H9 (cell line): Measurements from ENCODE around the gene IQCM. TPM values are rescaled to one million over a fixed set of nuclear protein-coding genes. Genes with fewer than 3 reads are reported as not detected.

Experiments used
- DNase-seq: peaks from one replicate; pipeline ENCODE4 v3.0.0-alpha.2; 2017
- H2AFZ ChIP-seq: one replicate; pipeline ENCODE4 v1.6.1; 2013; ENCODE audit warnings: mild to moderate bottlenecking, low read length, control low read depth, moderate library complexity
- H2AK5ac ChIP-seq: 2 replicates; pipeline ENCODE4 v1.6.1; 2013; ENCODE audit warnings: low read length, control low read depth, mixed read lengths; ENCODE audit not compliant: insufficient read length
- H2BK120ac ChIP-seq: one replicate; pipeline ENCODE4 v1.6.1; 2013; ENCODE audit warnings: low read depth, mild to moderate bottlenecking, low read length, control low read depth, inconsistent platforms; ENCODE audit not compliant: poor library complexity, severe bottlenecking
- H2BK12ac ChIP-seq: 2 replicates; pipeline ENCODE4 v1.6.1; 2013; ENCODE audit warnings: low read length, control low read depth, mixed read lengths, low read depth; ENCODE audit not compliant: insufficient read length
- H2BK15ac ChIP-seq: 2 replicates; pipeline ENCODE4 v1.6.1; 2013; ENCODE audit warnings: low read depth, low read length, control low read depth
- H2BK20ac ChIP-seq: one replicate; pipeline ENCODE4 v1.6.1; 2013; ENCODE audit warnings: low read depth, mild to moderate bottlenecking, low read length, control low read depth, inconsistent platforms; ENCODE audit not compliant: poor library complexity, severe bottlenecking
- H2BK5ac ChIP-seq: 2 replicates; pipeline ENCODE4 v1.6.1; 2013; ENCODE audit warnings: low read length, control low read depth, mixed read lengths; ENCODE audit not compliant: insufficient read length
- H3K14ac ChIP-seq: 2 replicates; pipeline ENCODE4 v1.6.1; 2013; ENCODE audit warnings: low read length, control low read depth; ENCODE audit not compliant: insufficient read depth
- H3K18ac ChIP-seq: 2 replicates; pipeline ENCODE4 v1.6.1; 2013; ENCODE audit warnings: low read depth, mild to moderate bottlenecking, mixed read lengths, low read length, control low read depth; ENCODE audit not compliant: insufficient read length
- H3K23ac ChIP-seq: 2 replicates; pipeline ENCODE4 v1.6.1; 2013; ENCODE audit warnings: low read length, control low read depth, mixed read lengths, low read depth; ENCODE audit not compliant: insufficient read length
- H3K23me2 ChIP-seq: 2 replicates; pipeline ENCODE4 v1.6.1; 2013; ENCODE audit warnings: low read depth, mild to moderate bottlenecking, mixed read lengths, low read length, control low read depth; ENCODE audit not compliant: insufficient read length, poor library complexity, severe bottlenecking
- H3K27ac ChIP-seq: 2 replicates; pipeline ENCODE4 v1.5.1; 2013; ENCODE audit warnings: low read length, control low read depth, mixed read lengths, low read depth; ENCODE audit not compliant: insufficient read length
- H3K27me3 ChIP-seq: 2 replicates; pipeline ENCODE4 v1.6.1; 2013; ENCODE audit warnings: low read length, control low read depth, inconsistent platforms; ENCODE audit not compliant: insufficient read depth
- H3K4ac ChIP-seq: 2 replicates; pipeline ENCODE4 v1.6.1; 2013; ENCODE audit warnings: low read depth, mild to moderate bottlenecking, control low read depth, inconsistent platforms, low read length, moderate library complexity
- H3K4me1 ChIP-seq: 2 replicates; pipeline ENCODE4 v1.6.1; 2013; ENCODE audit warnings: low read length, control low read depth, inconsistent platforms; ENCODE audit not compliant: insufficient read depth
- H3K4me2 ChIP-seq: 2 replicates; pipeline ENCODE4 v1.6.1; 2013; ENCODE audit warnings: low read length, control low read depth, mixed read lengths; ENCODE audit not compliant: insufficient read length, insufficient read depth
- H3K56ac ChIP-seq: 2 replicates; pipeline ENCODE4 v1.6.1; 2013; ENCODE audit warnings: low read depth, mild to moderate bottlenecking, mixed read lengths, low read length, control low read depth; ENCODE audit not compliant: insufficient read length
- H3K79me1 ChIP-seq: 2 replicates; pipeline ENCODE4 v1.6.1; 2013; ENCODE audit warnings: low read depth, mild to moderate bottlenecking, moderate library complexity, low read length, control low read depth, inconsistent platforms; ENCODE audit not compliant: insufficient read depth, poor library complexity, severe bottlenecking
- H3K79me2 ChIP-seq: 2 replicates; pipeline ENCODE4 v1.6.1; 2013; ENCODE audit warnings: low read length, control low read depth, inconsistent platforms; ENCODE audit not compliant: insufficient read depth
- H3K9ac ChIP-seq: 2 replicates; pipeline ENCODE4 v1.6.1; 2013; ENCODE audit warnings: low read length, control low read depth, mixed read lengths; ENCODE audit not compliant: insufficient read length; ENCODE audit errors: extremely low read depth
- H3K9me3 ChIP-seq: one replicate; pipeline ENCODE4 v1.6.1; 2013; ENCODE audit warnings: low read depth, low read length, inconsistent platforms; ENCODE audit not compliant: control insufficient read depth
- H3T11ph ChIP-seq: one replicate; pipeline ENCODE4 v1.6.1; 2013; ENCODE audit warnings: mild to moderate bottlenecking, low read length, control low read depth, inconsistent platforms
- H4K20me1 ChIP-seq: one replicate; pipeline ENCODE4 v1.6.1; 2013; ENCODE audit not compliant: control insufficient read depth, insufficient read length, insufficient read depth
- H4K5ac ChIP-seq: 2 replicates; pipeline ENCODE4 v1.6.1; 2013; ENCODE audit warnings: low read depth, mild to moderate bottlenecking, mixed read lengths, low read length, control low read depth; ENCODE audit not compliant: insufficient read length
- H4K8ac ChIP-seq: replicated peaks from 2 replicates; pipeline ENCODE4 v1.6.1; 2013; ENCODE audit warnings: low read length, control low read depth, mixed read lengths, low read depth; ENCODE audit not compliant: insufficient read length
- H4K91ac ChIP-seq: 2 replicates; pipeline ENCODE4 v1.6.1; 2013; ENCODE audit warnings: low read depth, mild to moderate bottlenecking, moderate library complexity, mixed read lengths, low read length, control low read depth; ENCODE audit not compliant: insufficient read length
- H3K27ac Mint-ChIP-seq, 3 experiments: 2 replicates in 2 of 3; 3 replicates in 1 of 3; pipeline ENCODE4 v1.8.0; 2020 to 2021; ENCODE audit warnings: mixed read lengths in 3 of 3, mild to moderate bottlenecking in 1 of 3, moderate library complexity in 1 of 3
- H3K27me3 Mint-ChIP-seq: 2 replicates; pipeline ENCODE4 v1.8.0; 2021; ENCODE audit warnings: low read depth, mild to moderate bottlenecking, moderate library complexity, mixed read lengths
- H3K36me3 Mint-ChIP-seq, 3 experiments: 2 replicates in 2 of 3; 3 replicates in 1 of 3; pipeline ENCODE4 v1.8.0; 2020 to 2021; ENCODE audit warnings: low read depth in 3 of 3, mixed read lengths in 3 of 3; ENCODE audit not compliant: insufficient read depth in 1 of 3
- H3K4me1 Mint-ChIP-seq, 2 experiments: 2 replicates each; pipeline ENCODE4 v1.8.0; 2020; ENCODE audit warnings: mixed read lengths in 2 of 2
- H3K4me3 Mint-ChIP-seq, 2 experiments: 2 replicates in 1 of 2; 3 replicates in 1 of 2; pipeline ENCODE4 v1.8.0; 2020 to 2021; ENCODE audit warnings: mild to moderate bottlenecking in 2 of 2, mixed read lengths in 2 of 2, moderate library complexity in 1 of 2
- H3K9me3 Mint-ChIP-seq, 2 experiments: 2 replicates in 1 of 2; 3 replicates in 1 of 2; pipeline ENCODE4 v1.8.0; 2020; ENCODE audit warnings: mild to moderate bottlenecking in 2 of 2, mixed read lengths in 2 of 2, moderate library complexity in 1 of 2
- CTCF ChIP-seq: fragments of 200-600 bp; sonication (generic); conservative IDR thresholded peaks from 3 replicates; pipeline ENCODE4 v1.8.0; 2021; ENCODE audit warnings: antibody characterized with exemption, mild to moderate bottlenecking
- total RNA-seq: library from RNA; stranded (reverse); gene quantifications from 2 replicates; pipeline ENCODE4 v1.2.1, GENCODE V29; 2021

IQCM gene
- total RNA-seq, 1 experiment from 2014 or later: 0.15 TPM

GRCh38 chr4:149719357-149719756, 96.3 kb downstream of the IQCM start:
- Histone ChIP-seq H2BK5ac (no peak overlapping the region), H3K14ac (no peak overlapping the region), H2BK120ac (no peak overlapping the region), H3K9me3 (no peaks in the 10 kb centered on the region), H2BK20ac (no peak overlapping the region), H3K23me2 (no peaks in the 10 kb centered on the region), H4K20me1 (no peaks in the 10 kb centered on the region), H3K4ac (no peak overlapping the region), H3K27ac (no peak overlapping the region), H3K9ac (no peak overlapping the region), H4K8ac (no peak overlapping the region), H3K4me2 (no peak overlapping the region), H2AFZ (no peak overlapping the region), H3K56ac (no peak overlapping the region), H4K5ac (no peak overlapping the region), H3K4me1 (no peaks in the 10 kb centered on the region), H3K79me2 (no peaks in the 10 kb centered on the region), H3K79me1 (no peaks in the 10 kb centered on the region), H2BK12ac (no peak overlapping the region), H3T11ph (no peak overlapping the region), H3K23ac (no peak overlapping the region), H2AK5ac (no peak overlapping the region), H3K18ac (no peak overlapping the region), H2BK15ac (no peak overlapping the region), H4K91ac (no peak overlapping the region), H3K27me3 (no peaks in the 10 kb centered on the region)
- H3K9me3 Mint-ChIP-seq: peaks cover 5% of the 10 kb centered on the region in 2 experiments; a peak in 3 of 5 replicates
- no peaks in the 10 kb centered on the region for H3K4me1 Mint-ChIP-seq
- no peak for TF ChIP-seq CTCF
- DNase-seq: no peak
- H3K36me3 Mint-ChIP-seq: peaks cover 1 to 11% (median 5%) of the 10 kb centered on the region in 3 experiments; a peak in 3 of 7 replicates
- H3K4me3 Mint-ChIP-seq: no peak overlapping the region
- no peak overlapping the region for H3K27ac Mint-ChIP-seq
- H3K27me3 Mint-ChIP-seq: no peaks in the 10 kb centered on the region
